ENCODE measurements around the gene TANC2. TPM values are rescaled to one million over a fixed set of nuclear protein-coding genes. Genes with fewer than 3 reads are reported as not detected.

TANC2 gene
- total RNA-seq, 4 donors from 2014 or later: 9.8 to 26.5 (median 14.3) TPM

- no peak for DNase-seq
- intact Hi-C loops (cut with DNase I): no loop called here
- Histone ChIP-seq H3K27me3 (peaks cover 0 to 87% (median 0%) of the 10 kb centered on the region in 4 donors), H3K27ac (no peak overlapping the region), H3K4me1 (no peaks in the 10 kb centered on the region), H3K9me3 (no peaks in the 10 kb centered on the region), H3K4me3 (no peak overlapping the region), H3K36me3 (no peaks in the 10 kb centered on the region)
- WGBS, 2 donors: 88 to 100% methylated on average over 1 of the region's 1 CpG
- TF ChIP-seq POLR2A (IDR thresholded peaks at IDR 0.05) (no peak), CTCF (IDR thresholded peaks at IDR 0.05) (no peak)
Measured at GRCh38 chr17:62931101-62931500, 34.9 kb upstream of the TANC2 start.

- intact Hi-C loops (cut with DNase I): no loop called here
- TF ChIP-seq POLR2A (IDR thresholded peaks at IDR 0.05): no peak
- TF ChIP-seq CTCF (IDR thresholded peaks at IDR 0.05): no peak
- H3K4me3 ChIP-seq: no peak overlapping the region
- peaks cover 0 to 81% (median 0%) of the 10 kb centered on the region in 4 donors for H3K27me3 ChIP-seq
- DNase-seq: no peak
- no peaks in the 10 kb centered on the region for H3K4me1 ChIP-seq
- no peaks in the 10 kb centered on the region for H3K36me3 ChIP-seq
- peaks cover 0 to 10% (median 0%) of the 10 kb centered on the region in 3 donors for H3K9me3 ChIP-seq
- 61 to 64% methylated on average over 15 of the region's 15 CpGs for WGBS, 2 donors
- H3K27ac ChIP-seq: no peak overlapping the region
Measured at GRCh38 chr17:62933501-62934385, 32.3 kb upstream of the TANC2 start.

GRCh38 chr17:62935098-62935497, 30.9 kb upstream of the TANC2 start:
- TF ChIP-seq CTCF (IDR thresholded peaks at IDR 0.05) (no peak), POLR2A (IDR thresholded peaks at IDR 0.05) (no peak)
- Histone ChIP-seq H3K4me1 (no peaks in the 10 kb centered on the region), H3K4me3 (no peak overlapping the region), H3K9me3 (peaks cover 0 to 12% (median 0%) of the 10 kb centered on the region in 3 donors), H3K36me3 (no peaks in the 10 kb centered on the region), H3K27me3 (peaks cover 0 to 78% (median 0%) of the 10 kb centered on the region in 4 donors), H3K27ac (no peak overlapping the region)
- intact Hi-C loops (cut with DNase I): no loop called here
- DNase-seq: no peak
- 91 to 92% methylated on average over 1 of the region's 1 CpG for WGBS, 2 donors

GRCh38 chr17:62935523-62935922, 30.5 kb upstream of the TANC2 start:
- Histone ChIP-seq H3K27me3 (peaks cover 0 to 78% (median 0%) of the 10 kb centered on the region in 4 donors), H3K4me1 (no peaks in the 10 kb centered on the region), H3K36me3 (no peaks in the 10 kb centered on the region), H3K9me3 (peaks cover 0 to 16% (median 0%) of the 10 kb centered on the region in 3 donors), H3K4me3 (no peak overlapping the region), H3K27ac (no peak overlapping the region)
- TF ChIP-seq POLR2A (IDR thresholded peaks at IDR 0.05) (no peak), CTCF (IDR thresholded peaks at IDR 0.05) (no peak)
- no peak for DNase-seq
- intact Hi-C loops (cut with DNase I): no loop called here
- 73 to 96% methylated on average over 2 of the region's 2 CpGs for WGBS, 2 donors

- no peak for DNase-seq
- intact Hi-C loops (cut with DNase I): no loop called here
- TF ChIP-seq CTCF (IDR thresholded peaks at IDR 0.05) (no peak), POLR2A (IDR thresholded peaks at IDR 0.05) (no peak)
Measured at GRCh38 chr17:62937606-62938005, 28.4 kb upstream of the TANC2 start.

More at GRCh38 chr17:62937606-62938005, 28.4 kb upstream of the TANC2 start:
- Histone ChIP-seq H3K27me3 (peaks cover 0 to 75% (median 0%) of the 10 kb centered on the region in 4 donors), H3K9me3 (peaks cover 0 to 27% (median 11%) of the 10 kb centered on the region in 3 donors), H3K4me3 (no peak overlapping the region), H3K4me1 (no peaks in the 10 kb centered on the region), H3K36me3 (no peaks in the 10 kb centered on the region), H3K27ac (no peak overlapping the region)
- 0 to 24% methylated on average over 1 of the region's 1 CpG for WGBS, 2 donors

Data from esophagus squamous epithelium (tissue), 5 donors.